ENCODE data around the gene PCBD1. TPM values are rescaled to one million over a fixed set of nuclear protein-coding genes. Genes with fewer than 3 reads are reported as not detected.

PCBD1 gene
- total RNA-seq, 1 donor, result 19.9 TPM

DNA sequence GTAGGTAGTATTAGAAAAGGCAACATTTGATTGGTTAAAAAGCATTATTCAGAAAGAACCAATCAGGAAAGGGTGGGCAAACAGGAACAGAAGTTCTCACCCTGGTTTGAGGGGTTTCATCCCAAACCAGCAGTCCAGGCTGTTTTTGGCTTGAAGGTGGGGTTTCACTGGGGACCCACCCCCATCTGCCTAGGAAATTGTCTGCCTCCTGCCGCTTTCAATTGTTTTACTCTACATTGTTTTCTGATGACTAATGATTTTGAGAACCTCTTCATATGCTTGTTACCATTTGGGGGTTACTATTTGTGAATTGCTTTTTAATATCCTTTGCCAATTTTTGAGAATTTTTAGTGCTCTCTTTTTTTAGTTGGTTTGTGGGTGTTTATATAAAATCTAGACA, 3.3 kb upstream of the PCBD1 start:
- no peak overlapping the region for H3K4me2 ChIP-seq (ENCODE audit: insufficient read depth, low read length)

DNA sequence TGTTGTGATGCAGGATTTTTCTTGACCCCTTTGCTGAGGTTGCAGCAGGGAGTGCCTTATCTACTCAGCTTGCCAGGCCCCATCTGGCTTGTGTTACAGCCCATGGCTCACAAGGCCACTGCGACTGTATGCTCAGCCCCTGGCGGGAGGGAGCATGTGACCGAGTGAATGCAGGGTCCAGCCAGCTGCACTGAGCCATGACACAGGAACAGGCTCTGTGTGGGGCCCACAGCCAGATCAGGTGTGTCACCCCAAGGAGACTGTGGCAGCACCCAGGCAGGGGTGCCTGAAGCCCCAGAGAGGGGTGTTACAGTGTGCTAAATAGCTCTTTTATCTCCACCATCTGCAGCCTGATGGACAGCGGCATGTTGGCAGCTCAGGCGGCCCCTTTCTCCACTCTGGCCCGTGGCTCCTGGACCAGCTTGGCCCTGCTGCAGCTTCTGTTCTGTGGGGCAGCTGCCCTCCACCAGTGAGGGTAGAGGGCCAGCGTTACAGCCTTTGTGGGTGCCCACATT, 2.6 kb upstream of the PCBD1 start:
- H3K36me3 ChIP-seq (ENCODE audit: insufficient read depth, low read length), result no peaks in the 10 kb centered on the region
- no peaks in the 10 kb centered on the region for H3K9me3 ChIP-seq (ENCODE audit: low read depth, low read length)
- peaks cover 3% of the 10 kb centered on the region for H3K27me3 ChIP-seq (ENCODE audit: insufficient read depth, low read length)
- TF ChIP-seq, protein P1, sequence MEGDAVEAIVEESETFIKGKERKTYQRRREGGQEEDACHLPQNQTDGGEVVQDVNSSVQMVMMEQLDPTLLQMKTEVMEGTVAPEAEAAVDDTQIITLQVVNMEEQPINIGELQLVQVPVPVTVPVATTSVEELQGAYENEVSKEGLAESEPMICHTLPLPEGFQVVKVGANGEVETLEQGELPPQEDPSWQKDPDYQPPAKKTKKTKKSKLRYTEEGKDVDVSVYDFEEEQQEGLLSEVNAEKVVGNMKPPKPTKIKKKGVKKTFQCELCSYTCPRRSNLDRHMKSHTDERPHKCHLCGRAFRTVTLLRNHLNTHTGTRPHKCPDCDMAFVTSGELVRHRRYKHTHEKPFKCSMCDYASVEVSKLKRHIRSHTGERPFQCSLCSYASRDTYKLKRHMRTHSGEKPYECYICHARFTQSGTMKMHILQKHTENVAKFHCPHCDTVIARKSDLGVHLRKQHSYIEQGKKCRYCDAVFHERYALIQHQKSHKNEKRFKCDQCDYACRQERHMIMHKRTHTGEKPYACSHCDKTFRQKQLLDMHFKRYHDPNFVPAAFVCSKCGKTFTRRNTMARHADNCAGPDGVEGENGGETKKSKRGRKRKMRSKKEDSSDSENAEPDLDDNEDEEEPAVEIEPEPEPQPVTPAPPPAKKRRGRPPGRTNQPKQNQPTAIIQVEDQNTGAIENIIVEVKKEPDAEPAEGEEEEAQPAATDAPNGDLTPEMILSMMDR (IDR thresholded peaks at IDR 0.05; ENCODE audit: extremely low read depth, low read depth, low read length), result no peak
- no peak overlapping the region for H3K27ac ChIP-seq (ENCODE audit: low read depth, low read length)
- H2AFZ ChIP-seq (ENCODE audit: low read length), result no peak overlapping the region
- H3K4me3 ChIP-seq (ENCODE audit: insufficient read depth, low read length), result no peak overlapping the region
- no peak overlapping the region for H3K4me2 ChIP-seq (ENCODE audit: insufficient read depth, low read length)
- DNase-seq (ENCODE audit: insufficient read length, low spot score, missing footprints), result no peak
- peaks cover 10% of the 10 kb centered on the region for H3K4me1 ChIP-seq (ENCODE audit: insufficient read depth, low read length)
- no peaks in the 10 kb centered on the region for H3K79me2 ChIP-seq (ENCODE audit: insufficient read depth, low read length)
- H4K20me1 ChIP-seq (ENCODE audit: insufficient read depth, low read length), result no peaks in the 10 kb centered on the region

More for the DNA sequence above, 3.3 kb upstream of the PCBD1 start:
- Histone ChIP-seq H4K20me1 (ENCODE audit: insufficient read depth, low read length) (no peaks in the 10 kb centered on the region), H3K36me3 (ENCODE audit: insufficient read depth, low read length) (no peaks in the 10 kb centered on the region), H3K9me3 (ENCODE audit: low read depth, low read length) (no peaks in the 10 kb centered on the region), H3K27ac (ENCODE audit: low read depth, low read length) (no peak overlapping the region), H3K27me3 (ENCODE audit: insufficient read depth, low read length) (peaks cover 8% of the 10 kb centered on the region), H3K4me3 (ENCODE audit: insufficient read depth, low read length) (no peak overlapping the region), H3K79me2 (ENCODE audit: insufficient read depth, low read length) (no peaks in the 10 kb centered on the region), H2AFZ (ENCODE audit: low read length) (no peak overlapping the region), H3K4me1 (ENCODE audit: insufficient read depth, low read length) (peaks cover 10% of the 10 kb centered on the region)
- TF ChIP-seq, protein P1 (IDR thresholded peaks at IDR 0.05; ENCODE audit: extremely low read depth, low read depth, low read length), result no peak
- DNase-seq (ENCODE audit: insufficient read length, low spot score, missing footprints), result peak; percentile 69

- Histone ChIP-seq H3K36me3 (ENCODE audit: insufficient read depth, low read length) (peaks cover 7% of the 10 kb centered on the region), H3K4me2 (ENCODE audit: insufficient read depth, low read length) (no peak overlapping the region), H3K4me1 (ENCODE audit: insufficient read depth, low read length) (peaks cover 10% of the 10 kb centered on the region), H2AFZ (ENCODE audit: low read length) (no peak overlapping the region), H3K79me2 (ENCODE audit: insufficient read depth, low read length) (no peaks in the 10 kb centered on the region), H3K27me3 (ENCODE audit: insufficient read depth, low read length) (no peaks in the 10 kb centered on the region), H3K9me3 (ENCODE audit: low read depth, low read length) (no peaks in the 10 kb centered on the region), H4K20me1 (ENCODE audit: insufficient read depth, low read length) (no peaks in the 10 kb centered on the region), H3K4me3 (ENCODE audit: insufficient read depth, low read length) (no peak overlapping the region), H3K27ac (ENCODE audit: low read depth, low read length) (no peak overlapping the region)
- TF ChIP-seq, protein P1 (IDR thresholded peaks at IDR 0.05; ENCODE audit: extremely low read depth, low read depth, low read length), result no peak
- no peak for DNase-seq (ENCODE audit: insufficient read length, low spot score, missing footprints)
Measured at GRCh38 chr10:70889291-70889690, 926 bp upstream of the PCBD1 start.

- H2AFZ ChIP-seq (ENCODE audit: low read length), result peak overlapping the region; percentile 38
- H3K36me3 ChIP-seq (ENCODE audit: insufficient read depth, low read length), result peaks cover 7% of the 10 kb centered on the region
- H3K9me3 ChIP-seq (ENCODE audit: low read depth, low read length), result no peaks in the 10 kb centered on the region
- TF ChIP-seq, protein P1 (IDR thresholded peaks at IDR 0.05; ENCODE audit: extremely low read depth, low read depth, low read length), result no peak
- H4K20me1 ChIP-seq (ENCODE audit: insufficient read depth, low read length), result no peaks in the 10 kb centered on the region
- no peaks in the 10 kb centered on the region for H3K79me2 ChIP-seq (ENCODE audit: insufficient read depth, low read length)
- no peak overlapping the region for H3K27ac ChIP-seq (ENCODE audit: low read depth, low read length)
- H3K4me1 ChIP-seq (ENCODE audit: insufficient read depth, low read length), result peaks cover 10% of the 10 kb centered on the region
- peak overlapping the region; percentile 82 for H3K4me3 ChIP-seq (ENCODE audit: insufficient read depth, low read length)
- H3K27me3 ChIP-seq (ENCODE audit: insufficient read depth, low read length), result no peaks in the 10 kb centered on the region
- DNase-seq (ENCODE audit: insufficient read length, low spot score, missing footprints), result peak; percentile 51
- peak overlapping the region; percentile 63 for H3K4me2 ChIP-seq (ENCODE audit: insufficient read depth, low read length)
Measured at GRCh38 chr10:70886921-70887665, 1.3 kb downstream of the PCBD1 start.

All from osteoblast (primary cell).